ENCODE data around the gene CMKLR1. TPM values are rescaled to one million over a fixed set of nuclear protein-coding genes. Genes with fewer than 3 reads are reported as not detected.

CMKLR1 gene
- total RNA-seq, 5 donors from 2014 or later (not counting 1 experiment from before 2014, with no cell fraction given) = 0.76 to 6.7 (median 0.98) TPM

- WGBS (ENCODE audit: insufficient coverage) = 81% methylated on average over 3 of the region's 10 CpGs
- H3K27ac ChIP-seq (ENCODE audit: low read length) = no peak overlapping the region
- Mint-ChIP-seq H3K36me3 (no peaks in the 10 kb centered on the region), H3K9me3 (no peaks in the 10 kb centered on the region), H3K4me3 (no peak overlapping the region), H3K27ac (no peak overlapping the region), H3K4me1 (peaks cover 11 to 62% (median 38%) of the 10 kb centered on the region in 3 donors), H3K27me3 (peaks cover 8 to 15% of the 10 kb centered on the region in 2 donors)
- no peaks in the 10 kb centered on the region for H3K36me3 ChIP-seq (ENCODE audit: control insufficient read depth in 2 of 2, extremely low read depth in 1 of 2, insufficient read depth in 1 of 2, low read length in 1 of 2)
- H3K27me3 ChIP-seq (replicated peaks in 1 of 2; ENCODE audit: control insufficient read depth in 2 of 2, extremely low read depth in 1 of 2, insufficient read depth in 2 of 2, low read length in 1 of 2) = peaks cover 0 to 17% of the 10 kb centered on the region in 2 experiments
- peaks cover 2 to 48% of the 10 kb centered on the region in 2 experiments for H3K4me1 ChIP-seq (ENCODE audit: control insufficient read depth in 1 of 2, extremely low read depth in 1 of 2, insufficient read depth in 2 of 2, low read length in 2 of 2)
- H3K9me3 ChIP-seq = no peaks in the 10 kb centered on the region
- ATAC-seq (replicated peaks in 1 of 4) = no peak
- no peak for DNase-seq
- ChIA-PET POLR2A (no interaction called here), CTCF (no interaction called here)
- no peak overlapping the region for H3K4me3 ChIP-seq (ENCODE audit: control insufficient read depth in 1 of 2, extremely low read depth in 1 of 2, low read length in 1 of 2)
Observed at GRCh38 chr12:108308395-108309085, 30.6 kb downstream of the CMKLR1 start.

DNA sequence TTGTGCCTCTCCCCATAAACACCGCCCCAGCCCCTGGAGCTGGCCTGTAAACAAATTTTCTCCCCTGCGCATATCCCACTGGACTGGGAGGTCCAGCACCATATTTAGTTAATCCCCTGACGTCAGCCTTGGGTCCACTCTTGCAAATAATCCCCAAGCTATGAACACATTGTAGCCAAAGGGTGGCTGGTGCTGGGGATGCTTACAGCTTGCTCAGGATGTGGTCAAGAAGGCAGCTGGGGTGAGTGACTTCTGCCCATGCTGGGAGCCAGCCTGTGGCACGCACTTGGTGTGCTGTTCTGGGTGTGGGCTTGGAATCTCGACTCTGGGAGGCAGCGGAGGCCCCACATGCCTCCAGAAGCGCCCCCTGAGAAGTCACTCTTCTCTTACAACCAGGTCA lies 32.1 kb downstream of the CMKLR1 start:
- DNase-seq (no peak), ATAC-seq (replicated peaks in 1 of 4) (no peak)
- 100% methylated on average over 1 of the region's 7 CpGs for WGBS (ENCODE audit: insufficient coverage)
- Mint-ChIP-seq H3K9me3 (no peaks in the 10 kb centered on the region), H3K27ac (peak overlapping the region in 1 of 2 donors; percentile 15), H3K36me3 (no peaks in the 10 kb centered on the region), H3K27me3 (peaks cover 8 to 15% of the 10 kb centered on the region in 2 donors), H3K4me3 (peak overlapping the region in 1 of 3 donors; percentile 1), H3K4me1 (peaks cover 7 to 53% (median 31%) of the 10 kb centered on the region in 3 donors)
- Histone ChIP-seq H3K9me3 (no peaks in the 10 kb centered on the region), H3K4me1 (ENCODE audit: control insufficient read depth in 1 of 2, extremely low read depth in 1 of 2, insufficient read depth in 2 of 2, low read length in 2 of 2) (peaks cover 0 to 47% of the 10 kb centered on the region in 2 experiments), H3K27me3 (replicated peaks in 1 of 2; ENCODE audit: control insufficient read depth in 2 of 2, extremely low read depth in 1 of 2, insufficient read depth in 2 of 2, low read length in 1 of 2) (peaks cover 0 to 22% of the 10 kb centered on the region in 2 experiments), H3K27ac (ENCODE audit: low read length) (no peak overlapping the region), H3K4me3 (ENCODE audit: control insufficient read depth in 1 of 2, extremely low read depth in 1 of 2, low read length in 1 of 2) (no peak overlapping the region), H3K36me3 (ENCODE audit: control insufficient read depth in 2 of 2, extremely low read depth in 1 of 2, insufficient read depth in 1 of 2, low read length in 1 of 2) (no peaks in the 10 kb centered on the region)
- CTCF ChIA-PET = no interaction called here
- POLR2A ChIA-PET = no interaction called here

DNA sequence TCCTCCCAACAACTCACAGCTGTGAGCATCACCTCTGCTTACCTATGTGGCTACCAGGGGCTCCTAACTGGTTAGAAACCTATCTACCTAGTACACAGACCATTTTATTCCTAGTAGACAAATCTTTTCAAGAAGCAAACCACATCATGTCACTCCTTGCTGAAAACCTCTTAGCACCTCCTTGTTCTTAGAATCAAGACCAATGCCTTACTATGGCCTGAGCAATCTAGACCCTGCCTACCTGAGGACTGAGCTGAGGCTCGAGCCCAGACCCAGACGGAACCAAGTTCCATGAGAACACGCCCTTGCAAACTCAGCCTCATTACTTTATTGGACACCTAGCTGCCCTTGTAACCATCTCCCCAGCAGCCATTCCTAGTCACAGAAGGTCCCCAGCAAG lies 32.6 kb downstream of the CMKLR1 start:
- Histone ChIP-seq H3K27me3 (replicated peaks in 1 of 2; ENCODE audit: control insufficient read depth in 2 of 2, extremely low read depth in 1 of 2, insufficient read depth in 2 of 2, low read length in 1 of 2) (peaks cover 0 to 22% of the 10 kb centered on the region in 2 experiments), H3K27ac (ENCODE audit: low read length) (no peak overlapping the region), H3K9me3 (no peaks in the 10 kb centered on the region), H3K4me3 (ENCODE audit: control insufficient read depth in 1 of 2, extremely low read depth in 1 of 2, low read length in 1 of 2) (no peak overlapping the region), H3K36me3 (ENCODE audit: control insufficient read depth in 2 of 2, extremely low read depth in 1 of 2, insufficient read depth in 1 of 2, low read length in 1 of 2) (no peaks in the 10 kb centered on the region), H3K4me1 (ENCODE audit: control insufficient read depth in 1 of 2, extremely low read depth in 1 of 2, insufficient read depth in 2 of 2, low read length in 2 of 2) (peaks cover 0 to 51% of the 10 kb centered on the region in 2 experiments)
- Mint-ChIP-seq H3K9me3 (peaks cover 0 to 4% (median 0%) of the 10 kb centered on the region in 3 donors), H3K27ac (peak overlapping the region in 1 of 2 donors; percentile 45), H3K4me1 (peaks cover 7 to 56% (median 33%) of the 10 kb centered on the region in 3 donors), H3K27me3 (peaks cover 8 to 15% of the 10 kb centered on the region in 2 donors), H3K4me3 (no peak overlapping the region), H3K36me3 (no peaks in the 10 kb centered on the region)
- ChIA-PET CTCF (no interaction called here), POLR2A (no interaction called here)
- DNase-seq (no peak), ATAC-seq (replicated peaks in 1 of 4) (no peak)
- WGBS (ENCODE audit: insufficient coverage) = 85% methylated on average over 2 of the region's 3 CpGs

- DNase-seq = no peak
- Mint-ChIP-seq H3K9me3 (peaks cover 0 to 6% (median 0%) of the 10 kb centered on the region in 3 donors), H3K4me1 (peaks cover 9 to 58% (median 33%) of the 10 kb centered on the region in 3 donors), H3K36me3 (no peaks in the 10 kb centered on the region), H3K4me3 (peak overlapping the region in 1 of 3 donors; percentile 29), H3K27me3 (peaks cover 8 to 15% of the 10 kb centered on the region in 2 donors), H3K27ac (peak overlapping the region in 1 of 2 donors; percentile 45)
- no peaks in the 10 kb centered on the region for H3K9me3 ChIP-seq
- H3K27me3 ChIP-seq (replicated peaks in 1 of 2; ENCODE audit: control insufficient read depth in 2 of 2, extremely low read depth in 1 of 2, insufficient read depth in 2 of 2, low read length in 1 of 2) = peaks cover 0 to 22% of the 10 kb centered on the region in 2 experiments
- H3K4me1 ChIP-seq (ENCODE audit: control insufficient read depth in 1 of 2, extremely low read depth in 1 of 2, insufficient read depth in 2 of 2, low read length in 2 of 2) = peaks cover 0 to 56% of the 10 kb centered on the region in 2 experiments
- H3K4me3 ChIP-seq (ENCODE audit: control insufficient read depth in 1 of 2, extremely low read depth in 1 of 2, low read length in 1 of 2) = no peak overlapping the region
- H3K27ac ChIP-seq (ENCODE audit: low read length) = peak overlapping the region; percentile 21
- no peak for ATAC-seq (replicated peaks in 1 of 4)
- WGBS (ENCODE audit: insufficient coverage) = 52% methylated on average over 10 of the region's 10 CpGs
- CTCF ChIA-PET = no interaction called here
- H3K36me3 ChIP-seq (ENCODE audit: control insufficient read depth in 2 of 2, extremely low read depth in 1 of 2, insufficient read depth in 1 of 2, low read length in 1 of 2) = no peaks in the 10 kb centered on the region
- POLR2A ChIA-PET = no interaction called here
Observed at GRCh38 chr12:108305991-108306501, 33.1 kb downstream of the CMKLR1 start.

GRCh38 chr12:108305520-108305919 lies 33.6 kb downstream of the CMKLR1 start:
- Mint-ChIP-seq H3K27ac (no peak overlapping the region), H3K27me3 (peaks cover 8 to 15% of the 10 kb centered on the region in 2 donors), H3K9me3 (peaks cover 0 to 6% (median 0%) of the 10 kb centered on the region in 3 donors), H3K4me3 (no peak overlapping the region), H3K4me1 (peaks cover 9 to 59% (median 33%) of the 10 kb centered on the region in 3 donors), H3K36me3 (no peaks in the 10 kb centered on the region)
- Histone ChIP-seq H3K9me3 (no peaks in the 10 kb centered on the region), H3K36me3 (ENCODE audit: control insufficient read depth in 2 of 2, extremely low read depth in 1 of 2, insufficient read depth in 1 of 2, low read length in 1 of 2) (no peaks in the 10 kb centered on the region), H3K4me1 (ENCODE audit: control insufficient read depth in 1 of 2, extremely low read depth in 1 of 2, insufficient read depth in 2 of 2, low read length in 2 of 2) (peaks cover 0 to 56% of the 10 kb centered on the region in 2 experiments), H3K27ac (ENCODE audit: low read length) (no peak overlapping the region), H3K27me3 (replicated peaks in 1 of 2; ENCODE audit: control insufficient read depth in 2 of 2, extremely low read depth in 1 of 2, insufficient read depth in 2 of 2, low read length in 1 of 2) (peaks cover 0 to 22% of the 10 kb centered on the region in 2 experiments), H3K4me3 (ENCODE audit: control insufficient read depth in 1 of 2, extremely low read depth in 1 of 2, low read length in 1 of 2) (no peak overlapping the region)
- DNase-seq (no peak), ATAC-seq (replicated peaks in 1 of 4) (no peak)
- ChIA-PET CTCF (no interaction called here), POLR2A (no interaction called here)
- WGBS (ENCODE audit: insufficient coverage) = 31% methylated on average over 9 of the region's 9 CpGs

GRCh38 chr12:108304633-108305032 lies 34.5 kb downstream of the CMKLR1 start:
- no peaks in the 10 kb centered on the region for H3K36me3 Mint-ChIP-seq
- DNase-seq = no peak
- H3K27me3 ChIP-seq (replicated peaks in 1 of 2; ENCODE audit: control insufficient read depth in 2 of 2, extremely low read depth in 1 of 2, insufficient read depth in 2 of 2, low read length in 1 of 2) = peaks cover 0 to 22% of the 10 kb centered on the region in 2 experiments
- H3K9me3 Mint-ChIP-seq = peaks cover 0 to 6% (median 0%) of the 10 kb centered on the region in 3 donors
- ChIA-PET CTCF (no interaction called here), POLR2A (no interaction called here)
- no peaks in the 10 kb centered on the region for H3K36me3 ChIP-seq (ENCODE audit: control insufficient read depth in 2 of 2, extremely low read depth in 1 of 2, insufficient read depth in 1 of 2, low read length in 1 of 2)
- H3K27ac Mint-ChIP-seq = no peak overlapping the region
- no peak overlapping the region for H3K27ac ChIP-seq (ENCODE audit: low read length)
- H3K4me3 ChIP-seq (ENCODE audit: control insufficient read depth in 1 of 2, extremely low read depth in 1 of 2, low read length in 1 of 2) = no peak overlapping the region
- H3K4me3 Mint-ChIP-seq = no peak overlapping the region
- no peaks in the 10 kb centered on the region for H3K9me3 ChIP-seq
- no peak for ATAC-seq (replicated peaks in 1 of 4)
- peaks cover 9 to 66% (median 33%) of the 10 kb centered on the region in 3 donors for H3K4me1 Mint-ChIP-seq
- H3K27me3 Mint-ChIP-seq = peaks cover 8 to 15% of the 10 kb centered on the region in 2 donors
- 56% methylated on average over 6 of the region's 7 CpGs for WGBS (ENCODE audit: insufficient coverage)
- peaks cover 0 to 61% of the 10 kb centered on the region in 2 experiments for H3K4me1 ChIP-seq (ENCODE audit: control insufficient read depth in 1 of 2, extremely low read depth in 1 of 2, insufficient read depth in 2 of 2, low read length in 2 of 2)
